HG02623 (cell line): ENCODE measurements around the gene ZNG1F.
A peak's percentile ranks its signal among the peaks of the same experiment; 100 is the strongest.
"Not testable (repeated sequence)": the region's sequence is repeated elsewhere in the genome, so short reads cannot be mapped to it uniquely, and the experiment has no call there.

Experiments
- ATAC-seq: cut with Tn5 transposase; IDR thresholded peaks from one replicate; pipeline ENCODE4 v1.9.1; 2021; ENCODE audit warnings: moderate library complexity; ENCODE audit not compliant: unreplicated experiment

The ZNG1F gene

DNA sequence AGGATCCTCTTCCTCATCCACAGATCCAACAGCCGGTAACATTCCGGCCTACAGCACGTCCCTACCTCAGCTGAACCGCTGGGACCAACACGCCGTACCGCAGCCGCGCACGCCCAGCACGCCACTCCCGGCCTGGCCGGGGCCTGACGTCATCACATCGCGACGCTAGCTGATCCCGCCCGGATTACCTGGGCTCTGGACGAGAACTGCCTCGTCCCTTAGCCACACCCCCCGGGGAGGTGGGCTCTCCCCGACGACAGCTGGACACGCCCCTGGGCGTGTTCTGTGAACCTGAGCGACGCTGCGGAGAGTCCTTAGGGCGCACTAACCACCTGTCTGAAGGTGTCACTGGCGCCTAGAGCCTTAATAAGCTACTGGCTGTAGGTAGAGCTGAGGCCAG lies at the start of gene ZNG1F:
Gene ZNG1F, minus strand, starts transcription at position 101 of the 400 bp plus-strand sequence. Its CDS starts 59 bp downstream, at position 42.
- ATAC-seq = not testable (repeated sequence)

DNA sequence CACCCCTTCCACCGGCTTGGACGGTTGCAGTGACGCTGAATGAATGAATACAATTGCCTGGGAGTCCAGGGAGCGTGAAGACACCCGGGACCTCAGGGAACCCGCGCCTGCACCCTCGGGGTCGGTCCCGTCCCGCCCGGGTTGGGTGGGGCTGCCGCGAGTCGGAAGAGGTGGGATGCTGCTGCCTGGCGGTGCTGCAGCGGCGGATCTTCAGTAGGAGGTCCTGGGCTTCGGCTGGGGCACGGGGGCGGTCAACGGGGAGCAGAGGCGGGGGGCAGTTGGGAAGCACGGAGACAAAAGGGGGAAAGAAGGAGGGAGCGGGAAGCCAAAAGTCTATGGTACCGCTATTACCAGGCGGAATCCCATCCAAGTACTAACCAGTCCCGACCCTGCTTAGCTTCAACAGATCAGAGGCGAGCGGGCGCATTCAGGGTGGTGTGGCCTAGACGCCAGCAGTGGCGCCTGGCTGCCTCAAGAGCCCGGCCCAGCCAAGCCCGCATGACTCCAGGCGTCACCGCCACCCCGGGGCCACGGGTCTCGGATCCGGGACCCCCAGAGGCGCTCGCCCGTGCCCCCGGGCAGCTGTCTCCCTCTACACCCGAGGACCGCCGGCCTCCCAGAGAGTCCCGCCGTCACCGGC lies 48.1 kb upstream of the ZNG1F start:
- ATAC-seq = not testable (repeated sequence)

DNA sequence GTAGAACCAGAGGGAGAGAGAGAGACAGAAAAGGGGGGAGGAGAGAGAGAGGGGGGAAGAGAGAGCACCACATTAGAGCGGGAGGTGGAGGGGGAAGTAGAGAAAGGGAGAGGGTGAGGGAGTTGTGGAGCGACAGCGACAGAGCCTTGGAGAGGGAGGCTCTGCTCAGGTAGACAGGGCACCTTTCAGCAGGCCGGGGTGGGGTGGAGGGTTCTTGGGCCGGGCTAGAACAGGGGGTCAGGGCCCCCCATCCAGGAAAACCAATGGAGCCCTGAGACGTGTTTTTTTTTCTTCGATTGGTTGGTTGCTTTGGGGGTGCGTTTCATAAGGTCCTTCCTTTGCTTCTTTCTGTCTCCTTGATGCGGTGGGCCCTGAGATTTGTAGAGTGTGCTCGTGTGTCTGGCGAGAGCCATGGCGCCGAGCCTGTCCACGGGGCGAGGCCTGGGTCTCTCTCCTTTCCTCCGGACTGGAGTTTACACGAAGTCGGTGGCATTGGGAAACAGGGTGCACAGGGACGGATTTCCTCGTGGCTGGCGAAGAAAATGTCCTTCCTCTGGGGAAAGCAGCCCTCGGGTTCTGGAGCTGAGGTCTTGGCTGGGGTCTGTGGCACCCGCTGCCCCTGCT lies 47.5 kb upstream of the ZNG1F start:
- not testable (repeated sequence) for ATAC-seq

DNA sequence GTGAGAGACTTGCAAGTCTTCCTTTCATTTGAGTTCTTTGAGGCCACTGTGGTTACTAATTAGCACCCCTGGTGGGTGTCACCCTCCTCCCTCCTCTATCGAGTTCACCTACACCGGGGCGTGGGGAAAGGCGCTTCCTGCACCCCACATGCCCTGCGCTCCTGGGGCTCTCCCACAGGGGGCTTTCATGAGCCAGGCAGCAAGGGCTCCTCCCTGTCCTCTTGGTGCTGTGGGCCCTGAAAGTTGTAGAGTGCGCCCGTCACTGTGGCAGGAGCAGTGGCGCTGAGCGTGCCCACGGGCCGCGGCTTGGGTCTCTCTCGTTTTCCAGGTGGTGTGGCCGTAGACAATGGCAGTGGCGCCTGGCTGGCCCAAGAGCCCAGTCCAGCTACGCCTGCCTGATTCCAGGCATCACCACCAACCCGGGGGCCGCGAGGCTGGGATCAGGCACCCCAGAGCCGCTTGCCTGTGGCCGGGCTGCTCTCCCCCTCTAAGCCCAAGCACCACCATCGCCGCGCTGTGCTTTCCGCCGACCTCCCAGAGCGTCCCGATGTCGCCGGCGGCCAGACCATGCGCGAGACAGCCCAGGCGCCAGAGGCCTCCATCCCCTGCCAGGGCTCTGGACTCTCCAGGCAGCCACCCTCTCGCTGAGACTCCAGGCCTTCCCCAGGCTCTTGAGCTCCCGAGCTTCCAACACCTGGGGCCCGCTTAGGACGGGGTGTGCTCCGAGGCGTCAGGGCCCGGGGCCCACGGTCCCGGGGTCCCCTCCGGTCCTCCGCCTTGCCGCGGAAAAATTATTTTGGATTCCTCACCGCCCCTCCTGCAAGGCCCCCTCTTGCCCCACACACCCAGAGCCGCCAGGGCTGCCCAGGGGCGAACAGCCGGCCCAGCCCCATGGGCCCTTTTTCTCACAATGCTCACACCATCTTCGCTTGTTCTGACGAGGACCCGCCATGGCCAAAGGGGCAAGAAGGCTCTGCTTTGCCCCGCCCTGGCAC lies 46.0 kb upstream of the ZNG1F start:
- ATAC-seq = peak; percentile 100

DNA sequence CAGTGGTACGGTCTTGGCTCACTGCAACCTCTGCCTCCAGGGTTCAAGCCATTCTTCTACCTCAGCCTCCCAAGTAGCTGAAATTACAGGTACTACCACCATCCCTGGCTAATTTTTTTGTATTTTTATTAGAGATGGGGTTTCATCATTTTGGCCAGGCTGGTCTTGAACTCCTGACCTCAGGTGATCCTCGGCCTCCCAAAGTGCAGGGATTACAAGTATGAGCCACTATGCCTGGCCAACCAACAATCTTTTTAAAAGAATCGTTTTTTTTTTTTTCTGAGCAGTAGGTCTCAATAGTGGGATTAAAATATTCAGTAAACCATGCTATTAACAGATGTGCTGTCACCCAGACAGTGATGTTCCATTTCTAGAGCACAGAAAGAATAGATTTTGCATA lies 45.1 kb upstream of the ZNG1F start:
- not testable (repeated sequence) for ATAC-seq

DNA sequence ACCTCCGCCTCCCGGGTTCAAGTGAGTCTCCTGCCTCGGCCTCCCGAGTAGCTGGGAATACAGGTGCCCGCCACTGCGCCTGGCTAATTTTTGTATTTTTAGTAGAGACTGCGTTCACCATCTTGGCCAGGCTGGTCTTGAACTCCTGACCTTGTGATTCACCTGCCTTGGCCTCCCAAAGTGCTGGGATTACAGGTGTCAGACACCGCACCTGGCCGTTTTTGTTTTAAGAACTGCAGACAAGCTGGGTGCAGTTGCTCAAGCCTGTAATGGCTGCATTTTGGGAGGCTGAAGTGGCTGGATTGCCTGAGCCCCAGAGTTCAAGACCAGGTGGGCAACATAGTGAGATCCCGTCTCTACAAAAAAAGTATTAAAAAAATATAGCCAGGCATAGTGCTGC lies 43.2 kb upstream of the ZNG1F start:
- ATAC-seq = not testable (repeated sequence)

DNA sequence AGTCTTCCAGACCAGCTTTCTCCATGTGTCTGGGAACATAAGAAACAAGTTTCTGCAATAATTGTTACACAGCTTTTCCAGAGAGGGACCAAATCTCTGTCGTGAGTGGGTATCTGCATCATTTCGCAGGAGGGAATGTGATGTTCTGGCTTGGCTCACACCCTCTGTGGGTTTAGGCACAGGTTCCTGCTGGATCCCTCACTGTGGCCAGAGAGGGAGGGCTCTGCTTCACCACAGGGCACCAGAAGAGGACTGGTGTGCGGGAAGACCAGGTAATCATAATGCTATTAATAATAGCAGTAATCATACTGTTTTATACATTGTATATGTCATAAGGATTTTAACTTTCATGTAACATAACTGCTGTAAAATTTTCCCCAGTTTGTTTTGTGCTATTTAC lies 41.3 kb upstream of the ZNG1F start:
- ATAC-seq = not testable (repeated sequence)

DNA sequence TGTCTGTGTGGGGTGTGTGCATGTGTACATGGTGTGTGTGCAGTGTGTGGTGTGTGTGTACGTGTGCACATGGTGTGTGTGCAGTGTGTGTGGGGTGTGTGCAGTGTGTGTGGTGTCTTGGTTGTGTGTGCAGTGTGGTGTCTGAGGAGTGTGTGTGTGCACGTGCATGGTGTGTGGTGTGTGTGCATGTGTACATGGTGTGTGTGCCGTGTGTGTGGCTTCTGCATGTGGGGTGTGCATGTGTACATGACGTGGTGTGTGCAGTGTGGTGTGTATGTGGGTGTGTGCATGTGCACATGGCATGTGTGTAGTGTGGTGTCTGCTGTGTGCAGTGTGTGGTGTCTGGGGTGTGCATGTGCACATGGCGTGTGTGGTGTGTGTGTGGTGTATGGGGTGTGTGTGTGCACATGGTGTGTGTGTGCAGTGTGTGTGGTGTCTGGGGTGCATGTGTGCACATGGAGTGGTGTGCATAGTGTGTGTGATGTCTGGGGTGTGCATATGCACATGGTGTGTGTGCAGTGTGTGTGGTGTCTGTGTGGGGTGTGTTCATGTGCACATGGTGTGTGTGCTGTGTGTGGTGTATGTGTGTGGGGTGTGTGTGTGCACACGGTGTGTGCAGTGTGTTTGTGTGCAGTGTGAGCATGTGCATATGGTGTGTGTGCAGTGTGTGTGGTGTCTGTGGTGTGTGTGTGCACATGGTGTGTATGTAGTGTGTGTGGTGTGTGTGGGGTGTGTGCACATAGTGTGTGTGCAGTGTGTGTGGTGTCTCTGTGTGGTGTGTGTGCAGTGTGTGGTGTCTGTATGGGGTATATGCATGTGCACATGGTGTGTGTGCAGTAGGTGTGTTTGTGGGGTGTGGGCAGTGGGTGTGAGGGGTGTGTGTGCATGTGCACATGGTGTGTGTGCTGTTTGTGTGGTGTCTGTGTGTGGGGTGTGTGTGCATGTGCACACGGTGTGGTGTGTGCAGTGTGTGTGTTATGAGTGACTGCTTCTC lies 40.6 kb upstream of the ZNG1F start:
- no peak for ATAC-seq

DNA sequence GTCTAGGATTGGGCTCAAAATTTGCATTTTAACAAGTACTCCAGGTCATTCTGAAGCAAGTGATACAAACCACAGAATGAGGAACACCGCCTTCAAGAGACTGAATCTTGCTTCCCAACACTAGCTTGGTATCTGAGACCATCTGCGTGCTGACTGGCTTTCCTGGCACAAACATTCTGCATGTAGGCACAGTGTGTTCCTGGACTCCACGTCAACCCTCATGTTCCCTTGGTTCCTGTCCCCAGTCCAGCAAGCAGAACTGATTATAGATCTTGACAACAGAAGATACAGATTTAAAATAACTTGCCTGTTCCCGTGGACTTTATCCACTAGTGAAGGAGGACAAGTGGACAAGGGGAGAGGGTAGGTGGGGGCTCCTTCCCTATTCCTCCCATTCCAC lies 30.7 kb upstream of the ZNG1F start:
- not testable (repeated sequence) for ATAC-seq

DNA sequence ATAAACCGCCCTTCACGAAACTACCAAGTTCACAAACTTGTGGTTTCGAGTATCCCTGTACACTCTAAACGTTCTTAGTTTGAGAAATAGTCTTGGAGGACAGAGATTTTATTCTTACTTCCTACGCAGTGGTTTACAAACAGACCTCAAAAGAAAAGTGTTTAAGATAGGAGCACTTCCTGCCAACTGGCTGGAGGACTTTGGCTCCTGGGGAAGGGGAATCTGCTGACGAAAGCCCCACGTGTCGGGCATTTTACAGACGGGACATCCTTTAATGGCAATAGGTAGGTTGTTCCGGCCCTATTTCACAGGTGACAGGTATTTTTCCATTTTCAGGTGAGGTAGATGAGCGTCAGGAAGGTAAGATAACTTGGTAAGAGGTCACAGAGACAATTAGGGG lies 678 bp downstream of the ZNG1F start:
- not testable (repeated sequence) for ATAC-seq

DNA sequence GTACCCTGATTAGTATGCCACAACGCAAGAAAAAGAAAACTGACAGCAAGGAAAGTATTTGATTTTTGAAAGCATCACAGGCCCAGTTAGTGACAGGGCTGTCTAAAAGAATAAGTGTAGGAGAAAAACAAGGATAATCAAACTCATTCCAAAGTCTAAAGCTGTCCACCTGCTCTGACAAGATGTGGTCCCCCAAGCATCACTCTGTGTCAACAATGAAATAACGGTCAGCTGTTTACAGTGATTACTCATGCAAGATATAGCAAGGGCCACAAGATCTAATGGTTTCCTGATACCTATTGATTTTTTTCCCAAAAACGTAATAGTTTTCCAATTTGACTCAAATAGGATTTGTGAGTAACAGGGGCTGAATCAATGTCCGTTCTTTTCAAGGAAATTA lies 14.1 kb downstream of the ZNG1F start:
- not testable (repeated sequence) for ATAC-seq

DNA sequence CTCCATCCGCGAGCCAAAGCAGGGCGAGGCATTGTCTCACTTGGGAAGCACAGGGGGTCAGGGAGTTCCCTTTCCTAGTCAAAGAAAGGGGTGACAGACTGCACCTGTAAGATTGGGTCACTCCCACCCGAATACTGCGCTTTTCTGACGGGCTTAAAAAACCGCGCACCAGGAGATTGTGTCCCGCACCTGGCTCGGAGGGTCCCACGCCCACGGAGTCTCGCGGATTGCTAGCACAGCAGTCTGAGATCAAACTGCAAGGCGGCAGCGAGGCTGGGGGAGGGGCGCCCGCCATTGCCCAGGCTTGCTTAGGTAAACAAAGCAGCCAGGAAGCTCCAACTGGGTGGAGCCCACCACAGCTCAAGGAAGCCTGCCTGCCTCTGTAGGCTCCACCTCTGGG lies 39.0 kb downstream of the ZNG1F start:
- ATAC-seq = not testable (repeated sequence)

DNA sequence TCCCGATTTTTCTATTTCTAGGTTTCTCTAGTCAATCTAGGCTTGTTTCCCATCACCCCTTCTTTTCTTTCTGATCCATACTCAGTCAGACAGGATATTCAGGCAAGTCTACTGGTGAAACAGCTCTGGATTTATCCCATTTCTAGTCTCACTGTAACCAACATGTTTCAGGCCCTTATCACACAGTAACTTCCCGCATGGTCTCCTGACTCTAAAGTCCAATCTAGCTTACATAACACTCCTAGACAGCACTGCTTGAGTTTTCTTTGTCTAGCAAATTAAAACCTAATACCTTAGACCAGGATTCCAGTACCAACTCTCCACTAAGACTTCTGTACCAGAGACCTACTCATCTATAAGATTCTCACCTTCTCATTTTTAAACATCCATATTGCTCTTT lies 47.2 kb downstream of the ZNG1F start:
- ATAC-seq = not testable (repeated sequence)

DNA sequence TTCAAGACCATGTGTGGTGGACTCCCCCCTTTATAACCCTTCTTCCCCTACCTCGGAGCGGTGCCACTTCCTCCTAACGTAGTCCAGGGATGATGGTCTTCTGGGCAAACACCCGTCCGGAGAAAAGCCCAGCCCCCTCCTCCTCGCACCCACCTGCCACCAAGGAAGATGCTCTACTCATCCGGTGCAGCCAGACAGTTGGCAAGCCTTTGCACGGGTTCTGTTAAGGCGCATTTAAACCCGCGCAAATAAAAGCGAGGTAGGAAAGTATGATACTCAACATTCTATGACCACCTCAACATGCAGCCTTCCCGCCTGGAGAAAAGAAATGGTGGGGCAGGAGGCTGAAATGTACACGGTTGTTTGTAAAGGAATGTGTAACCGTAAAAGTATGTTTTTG lies 60.5 kb downstream of the ZNG1F start, which contains the start of gene FOXD4L6:
Gene FOXD4L6, minus strand, starts transcription at position 101 of the 400 bp plus-strand sequence. CDS start 298 bp downstream, outside the sequence.
- ATAC-seq = not testable (repeated sequence)

DNA sequence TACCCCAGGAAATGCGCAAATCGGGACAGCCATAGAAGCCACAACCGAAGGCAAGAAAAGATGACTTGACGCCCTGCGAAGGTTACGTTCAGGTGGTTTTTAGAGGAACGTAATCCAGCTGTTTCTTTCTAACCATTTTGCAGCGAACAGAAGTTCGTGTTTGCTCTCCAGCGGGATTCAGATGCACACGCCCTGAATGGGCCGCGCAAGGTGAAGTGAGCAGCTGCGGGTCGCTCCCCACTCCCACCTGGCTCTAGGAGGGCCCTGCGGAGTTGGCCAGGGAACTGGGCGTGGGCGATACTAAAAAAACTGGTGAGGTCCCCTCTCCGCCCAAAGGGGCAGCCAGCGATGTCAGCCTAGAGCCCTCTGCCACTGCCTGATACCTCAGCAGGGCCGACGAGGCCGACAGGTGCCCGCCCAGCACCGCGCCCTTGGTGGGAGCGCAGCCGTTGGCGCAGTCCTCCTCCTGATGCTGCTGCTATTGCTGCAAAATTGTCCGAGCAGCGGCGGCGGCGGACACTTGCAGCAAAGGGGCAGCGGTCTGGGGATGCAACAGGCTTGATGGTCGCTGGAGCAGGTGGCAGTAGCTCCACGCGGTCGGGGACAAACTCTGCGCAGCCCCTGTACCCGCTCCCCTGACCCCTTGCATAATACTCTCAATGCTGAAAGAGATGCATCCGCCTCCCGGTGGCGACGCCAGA lies 62.2 kb downstream of the ZNG1F start:
- ATAC-seq = not testable (repeated sequence)

DNA sequence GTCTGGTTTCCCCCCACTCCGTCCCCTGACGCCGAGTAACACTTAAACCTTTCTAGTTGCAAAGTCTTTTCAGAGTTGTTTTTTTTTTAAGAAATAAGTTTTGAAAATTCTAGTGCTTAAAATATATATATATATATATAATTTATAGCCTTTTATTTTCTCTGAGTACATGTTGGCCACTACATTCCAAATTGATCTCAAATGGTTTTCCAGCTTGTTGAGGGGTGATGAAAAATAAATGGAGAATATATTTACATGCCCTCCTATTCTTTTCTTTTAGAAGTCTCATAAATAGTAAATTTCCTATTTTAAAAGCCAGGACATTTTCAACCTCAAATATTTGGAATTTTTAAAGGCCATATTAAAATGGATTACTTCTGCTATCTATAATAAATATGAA lies 63.2 kb downstream of the ZNG1F start:
- not testable (repeated sequence) for ATAC-seq

DNA sequence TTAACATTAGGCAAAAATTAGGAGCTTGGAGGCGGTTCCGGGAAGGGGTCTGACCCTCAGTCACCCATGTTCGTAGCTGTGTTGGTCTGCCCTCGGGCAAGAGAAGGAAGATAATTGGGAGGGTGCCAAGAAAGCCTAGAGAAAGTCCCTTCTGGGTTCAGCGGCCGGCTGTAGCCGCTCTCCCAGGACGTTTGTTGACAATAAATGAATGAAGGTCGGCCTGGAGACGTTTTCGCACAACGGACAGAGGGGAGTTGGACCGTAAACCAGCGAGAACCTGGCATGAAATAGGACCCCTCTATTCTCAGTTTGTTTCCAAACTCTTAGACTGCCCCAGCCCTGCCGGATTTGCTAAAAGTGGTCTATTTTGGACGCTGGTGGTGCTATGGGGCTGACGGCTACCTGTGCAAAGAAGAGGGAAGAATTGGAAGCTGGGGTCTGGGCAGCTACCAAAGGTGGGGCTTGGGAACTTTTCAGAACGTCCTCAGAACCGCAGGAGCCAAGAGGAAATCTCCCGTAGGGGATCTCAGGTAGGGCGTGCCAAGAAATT lies 63.9 kb downstream of the ZNG1F start:
- ATAC-seq = not testable (repeated sequence)

DNA sequence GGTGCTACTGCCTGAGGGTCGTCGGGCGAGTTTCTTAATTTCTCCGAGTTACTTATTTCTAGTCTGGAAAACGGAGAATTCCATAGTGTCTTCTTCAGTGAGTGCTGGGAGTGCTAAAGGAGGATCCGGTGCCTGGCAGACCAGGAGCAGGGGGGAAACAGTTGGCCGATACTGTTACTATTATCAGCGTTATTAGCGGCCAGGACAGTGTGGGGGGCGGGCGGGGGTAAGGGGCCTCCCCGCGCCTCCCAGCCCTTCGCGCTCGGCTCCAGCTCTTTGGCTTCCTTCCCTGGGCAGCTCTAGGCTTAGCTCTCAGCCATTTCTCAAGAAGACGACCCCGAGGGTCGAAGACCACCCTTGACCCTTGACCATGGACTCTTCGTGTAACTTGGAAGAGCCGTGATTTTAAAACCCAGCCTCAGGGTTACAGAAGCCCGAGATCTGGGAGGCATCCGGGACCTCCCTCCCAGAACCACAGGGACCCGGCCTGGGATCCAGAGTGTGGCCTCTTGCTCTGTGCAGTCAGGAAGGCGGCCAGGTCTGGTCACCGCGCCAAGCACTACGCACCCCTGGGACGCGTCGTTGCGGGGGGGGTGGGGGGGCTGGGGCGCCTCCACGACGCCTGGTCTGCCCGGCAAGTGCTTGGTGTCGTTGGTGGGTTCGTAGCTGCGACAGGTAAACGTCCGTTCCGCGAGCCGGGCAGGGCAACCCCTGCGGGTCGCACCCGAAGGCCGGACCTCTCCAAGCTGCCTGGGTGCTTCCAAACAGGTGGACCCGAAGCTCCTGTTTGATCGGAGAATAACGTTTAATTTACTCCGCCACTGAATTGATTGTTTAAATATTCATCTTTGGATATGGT lies 64.6 kb downstream of the ZNG1F start:
- not testable (repeated sequence) for ATAC-seq
